Stimulated activated naive CD8-positive, alpha-beta T cell treated with anti-CD3 and anti-CD28 coated beads, Interleukin-15, amount 100 ng/mL, for 72 hours (primary cell): Measurements from ENCODE around the gene ZNF185.

Source experiments
- ATAC-seq: fragments of 150-1000 bp; cut with Tn5 transposase; 2 replicates; pipeline ENCODE4 v1.10.0; 2021; ENCODE audit warnings: mild to moderate bottlenecking, moderate library complexity
- DNase-seq, 2 donors: peaks; one replicate each; pipeline ENCODE4 v3.0.0; 2021 to 2022
- H3K27ac Mint-ChIP-seq, 2 donors: one replicate each; pipeline ENCODE4 v1.8.0; 2022; ENCODE audit warnings: mild to moderate bottlenecking in 2 of 2, mixed read lengths in 2 of 2, moderate library complexity in 2 of 2
- H3K27me3 Mint-ChIP-seq: one replicate; pipeline ENCODE4 v1.8.0; 2022; ENCODE audit warnings: mixed read lengths
- H3K4me1 Mint-ChIP-seq: one replicate; pipeline ENCODE4 v1.8.0; 2022; ENCODE audit warnings: mild to moderate bottlenecking, mixed read lengths
- H3K4me3 Mint-ChIP-seq, 2 donors: one replicate each; pipeline ENCODE4 v1.8.0; 2022; ENCODE audit warnings: mild to moderate bottlenecking in 2 of 2, mixed read lengths in 2 of 2, moderate library complexity in 1 of 2
- H3K9me3 Mint-ChIP-seq, 2 donors: one replicate each; pipeline ENCODE4 v1.8.0; 2022; ENCODE audit warnings: mixed read lengths in 2 of 2

The ZNF185 gene

GRCh38 chrX:152926923-152927322 is 29.1 kb downstream of the ZNF185 start:
- no peak overlapping the region for H3K4me3 Mint-ChIP-seq
- H3K27ac Mint-ChIP-seq = no peak overlapping the region
- H3K9me3 Mint-ChIP-seq = no peaks in the 10 kb centered on the region
- H3K27me3 Mint-ChIP-seq = no peaks in the 10 kb centered on the region
- no peak for DNase-seq
- H3K4me1 Mint-ChIP-seq = peaks cover 17% of the 10 kb centered on the region
- no peak for ATAC-seq

GRCh38 chrX:152927858-152928760 is 30.2 kb downstream of the ZNF185 start:
- Mint-ChIP-seq H3K27me3 (no peaks in the 10 kb centered on the region), H3K4me1 (peaks cover 17% of the 10 kb centered on the region), H3K4me3 (no peak overlapping the region), H3K27ac (no peak overlapping the region), H3K9me3 (no peaks in the 10 kb centered on the region)
- ATAC-seq (no peak), DNase-seq (no peak)

- H3K4me1 Mint-ChIP-seq = peaks cover 10% of the 10 kb centered on the region
- DNase-seq = no peak
- H3K27me3 Mint-ChIP-seq = no peaks in the 10 kb centered on the region
- no peak overlapping the region for H3K4me3 Mint-ChIP-seq
- no peak for ATAC-seq
- no peak overlapping the region for H3K27ac Mint-ChIP-seq
- no peaks in the 10 kb centered on the region for H3K9me3 Mint-ChIP-seq
Observed at GRCh38 chrX:152928761-152929400, 31.0 kb downstream of the ZNF185 start.

- H3K27ac Mint-ChIP-seq = no peak overlapping the region
- H3K9me3 Mint-ChIP-seq = no peaks in the 10 kb centered on the region
- H3K27me3 Mint-ChIP-seq = no peaks in the 10 kb centered on the region
- no peak overlapping the region for H3K4me3 Mint-ChIP-seq
- peaks cover 6% of the 10 kb centered on the region for H3K4me1 Mint-ChIP-seq
- no peak for DNase-seq
- ATAC-seq = no peak
Observed at GRCh38 chrX:152929898-152930297, 32.0 kb downstream of the ZNF185 start.

GRCh38 chrX:152930516-152930915 is 32.6 kb downstream of the ZNF185 start:
- H3K4me1 Mint-ChIP-seq = peaks cover 6% of the 10 kb centered on the region
- H3K27me3 Mint-ChIP-seq = no peaks in the 10 kb centered on the region
- no peaks in the 10 kb centered on the region for H3K9me3 Mint-ChIP-seq
- peak overlapping the region in 1 of 2 donors; percentile 64 for H3K27ac Mint-ChIP-seq
- DNase-seq = no peak
- no peak for ATAC-seq
- H3K4me3 Mint-ChIP-seq = no peak overlapping the region

GRCh38 chrX:152932144-152932543 is 34.3 kb downstream of the ZNF185 start:
- Mint-ChIP-seq H3K27ac (no peak overlapping the region), H3K27me3 (no peaks in the 10 kb centered on the region), H3K9me3 (no peaks in the 10 kb centered on the region), H3K4me1 (no peaks in the 10 kb centered on the region), H3K4me3 (no peak overlapping the region)
- DNase-seq = no peak
- no peak for ATAC-seq

GRCh38 chrX:152932598-152933175 is 34.8 kb downstream of the ZNF185 start:
- H3K27me3 Mint-ChIP-seq = no peaks in the 10 kb centered on the region
- DNase-seq (no peak), ATAC-seq (no peak)
- H3K9me3 Mint-ChIP-seq = no peaks in the 10 kb centered on the region
- peak overlapping the region in 1 of 2 donors; percentile 36 for H3K27ac Mint-ChIP-seq
- H3K4me3 Mint-ChIP-seq = no peak overlapping the region
- no peaks in the 10 kb centered on the region for H3K4me1 Mint-ChIP-seq

- DNase-seq = no peak
- H3K27me3 Mint-ChIP-seq = no peaks in the 10 kb centered on the region
Observed at GRCh38 chrX:152936306-152936705, 38.4 kb downstream of the ZNF185 start.

GRCh38 chrX:152937236-152937635 is 39.4 kb downstream of the ZNF185 start:
- Mint-ChIP-seq H3K9me3 (no peaks in the 10 kb centered on the region), H3K4me1 (no peaks in the 10 kb centered on the region), H3K27me3 (no peaks in the 10 kb centered on the region), H3K4me3 (no peak overlapping the region), H3K27ac (no peak overlapping the region)
- ATAC-seq = no peak
- DNase-seq = no peak

More at GRCh38 chrX:152936306-152936705, 38.4 kb downstream of the ZNF185 start:
- no peak for ATAC-seq
- Mint-ChIP-seq H3K4me1 (no peaks in the 10 kb centered on the region), H3K9me3 (no peaks in the 10 kb centered on the region), H3K27ac (no peak overlapping the region), H3K4me3 (no peak overlapping the region)

GRCh38 chrX:152941328-152942076 is 43.6 kb downstream of the ZNF185 start:
- peak; percentile 87 to 93 for DNase-seq
- H3K4me3 Mint-ChIP-seq = peak overlapping the region; percentile 89 to 94
- H3K27ac Mint-ChIP-seq = peak overlapping the region; percentile 61 to 90

GRCh38 chrX:152942077-152942442 is 44.2 kb downstream of the ZNF185 start:
- H3K4me1 Mint-ChIP-seq = no peaks in the 10 kb centered on the region
- ATAC-seq (no peak), DNase-seq (no peak)
- peak overlapping the region; percentile 61 to 90 for H3K27ac Mint-ChIP-seq
- H3K4me3 Mint-ChIP-seq = peak overlapping the region; percentile 89 to 94
- H3K27me3 Mint-ChIP-seq = no peaks in the 10 kb centered on the region
- no peaks in the 10 kb centered on the region for H3K9me3 Mint-ChIP-seq

More at GRCh38 chrX:152941328-152942076, 43.6 kb downstream of the ZNF185 start:
- H3K4me1 Mint-ChIP-seq = no peaks in the 10 kb centered on the region
- ATAC-seq = peak; percentile 93
- no peaks in the 10 kb centered on the region for H3K9me3 Mint-ChIP-seq
- H3K27me3 Mint-ChIP-seq = no peaks in the 10 kb centered on the region

- Mint-ChIP-seq H3K27ac (peak overlapping the region in 1 of 2 donors; percentile 48), H3K27me3 (no peaks in the 10 kb centered on the region), H3K9me3 (no peaks in the 10 kb centered on the region), H3K4me1 (no peaks in the 10 kb centered on the region), H3K4me3 (no peak overlapping the region)
- DNase-seq (no peak), ATAC-seq (no peak)
Observed at GRCh38 chrX:152943826-152944225, 46.0 kb downstream of the ZNF185 start.

- no peaks in the 10 kb centered on the region for H3K9me3 Mint-ChIP-seq
- H3K4me1 Mint-ChIP-seq = no peaks in the 10 kb centered on the region
- no peak overlapping the region for H3K4me3 Mint-ChIP-seq
- no peak for ATAC-seq
- no peak overlapping the region for H3K27ac Mint-ChIP-seq
- no peaks in the 10 kb centered on the region for H3K27me3 Mint-ChIP-seq
- no peak for DNase-seq
Observed at GRCh38 chrX:152945021-152945979, 47.4 kb downstream of the ZNF185 start.

GRCh38 chrX:152946681-152947080 is 48.8 kb downstream of the ZNF185 start:
- no peak overlapping the region for H3K4me3 Mint-ChIP-seq
- H3K27me3 Mint-ChIP-seq = no peaks in the 10 kb centered on the region
- H3K27ac Mint-ChIP-seq = no peak overlapping the region
- H3K4me1 Mint-ChIP-seq = no peaks in the 10 kb centered on the region
- DNase-seq = no peak
- no peaks in the 10 kb centered on the region for H3K9me3 Mint-ChIP-seq
- ATAC-seq = no peak
